Measurements from ENCODE around the gene GJA5. TPM values are rescaled to one million over a fixed set of nuclear protein-coding genes. Genes with fewer than 3 reads are reported as not detected.

GJA5 gene
- total RNA-seq (2022; extraction: Qiagen RNA extraction; ENCODE audit: low read depth): not detected in 5 replicates

GRCh38 chr1:147760481-147761260 lies at the start of gene GJA5:
Gene GJA5 (minus strand): TSS chr1:147760602. CDS start chr1:147759238, 1,364 bp downstream.

Other genes starting within 250 kb of the GJA5 start
- gene BCL9, start 219.1 kb downstream of the GJA5 start, total RNA-seq (2022; extraction: Qiagen RNA extraction; ENCODE audit: low read depth): 4.0 to 6.9 TPM (median 5.7 TPM) in 5 replicates
- 18.9 to 25.3 TPM (median 23.8 TPM) in 5 replicates for gene ACP6, start 90.1 kb downstream of the GJA5 start, total RNA-seq (2022; extraction: Qiagen RNA extraction; ENCODE audit: low read depth)
- gene GJA8, start 142.2 kb upstream of the GJA5 start, total RNA-seq (2022; extraction: Qiagen RNA extraction; ENCODE audit: low read depth): not detected in 5 replicates
- 2.6 to 5.9 TPM (median 4.4 TPM) in 5 replicates for gene GPR89B, start 167.8 kb upstream of the GJA5 start, total RNA-seq (2022; extraction: Qiagen RNA extraction; ENCODE audit: low read depth)

All from A549 treated with RU486 at 1 μM for 4 hours (cell line).